Duodenal mucosa (tissue), 2 donors: ENCODE measurements around the gene DPAGT1.

Experiments
- H3K27ac ChIP-seq: one replicate; pipeline ENCODE4 v1.7.0; 2013; ENCODE audit warnings: low read depth, low read length
- H3K27me3 ChIP-seq, 2 donors: one replicate each; pipeline ENCODE4 v1.7.0; 2013; ENCODE audit warnings: low read length in 2 of 2, control low read depth in 1 of 2; ENCODE audit not compliant: insufficient read depth in 2 of 2, control insufficient read depth in 1 of 2
- H3K36me3 ChIP-seq, 2 donors: one replicate each; pipeline ENCODE4 v1.7.0; 2013; ENCODE audit warnings: low read length in 2 of 2, control low read depth in 1 of 2; ENCODE audit not compliant: insufficient read depth in 2 of 2, control insufficient read depth in 1 of 2
- H3K4me1 ChIP-seq, 2 donors: one replicate each; pipeline ENCODE4 v1.7.0; 2013; ENCODE audit warnings: low read length in 2 of 2, control low read depth in 1 of 2; ENCODE audit not compliant: insufficient read depth in 2 of 2, control insufficient read depth in 1 of 2
- H3K4me3 ChIP-seq, 2 donors: one replicate each; pipeline ENCODE4 v1.7.0; 2013; ENCODE audit warnings: low read length in 2 of 2, low read depth in 1 of 2
- H3K9ac ChIP-seq, 2 donors: one replicate each; pipeline ENCODE4 v1.7.0; 2013; ENCODE audit warnings: low read length in 2 of 2, low read depth in 1 of 2
- H3K9me3 ChIP-seq, 2 donors: one replicate each; pipeline ENCODE4 v1.7.0; 2013; ENCODE audit warnings: low read length in 2 of 2, control low read depth in 1 of 2; ENCODE audit not compliant: control insufficient read depth in 1 of 2

The DPAGT1 gene

GRCh38 chr11:119048644-119049043 is 53.0 kb downstream of the DPAGT1 start:
- H3K36me3 ChIP-seq, result peaks cover 59 to 93% of the 10 kb centered on the region in 2 donors
- H3K27me3 ChIP-seq, result no peaks in the 10 kb centered on the region
- H3K9me3 ChIP-seq, result no peaks in the 10 kb centered on the region
- no peaks in the 10 kb centered on the region for H3K4me1 ChIP-seq
- no peak overlapping the region for H3K9ac ChIP-seq
- no peak overlapping the region for H3K4me3 ChIP-seq
- no peak overlapping the region for H3K27ac ChIP-seq

- Histone ChIP-seq H3K36me3 (peaks cover 45 to 79% of the 10 kb centered on the region in 2 donors), H3K27ac (no peak overlapping the region), H3K27me3 (no peaks in the 10 kb centered on the region), H3K9me3 (no peaks in the 10 kb centered on the region), H3K9ac (no peak overlapping the region), H3K4me3 (no peak overlapping the region), H3K4me1 (no peaks in the 10 kb centered on the region)
Observed at GRCh38 chr11:119047205-119047604, 54.4 kb downstream of the DPAGT1 start.
